H1 (cell line): Measurements from ENCODE around the gene MIOX. TPM values are rescaled to one million over a fixed set of nuclear protein-coding genes. Genes with fewer than 3 reads are reported as not detected.

Experiments
- ATF2 ChIP-seq: IDR thresholded peaks from 2 replicates; pipeline ENCODE4 v1.6.1; 2012; ENCODE audit warnings: low read length, inconsistent platforms
- BACH1 ChIP-seq: IDR thresholded peaks from 2 replicates; pipeline ENCODE4 v1.6.1; 2012; ENCODE audit warnings: low read length, improper control_type of control experiment
- EP300 ChIP-seq, 2 experiments: IDR thresholded peaks; 1 replicate in 1 of 2; 2 replicates in 1 of 2; pipeline ENCODE4 v1.6.1; 2011 to 2012; ENCODE audit warnings: low read depth in 2 of 2, low read length in 2 of 2, mild to moderate bottlenecking in 2 of 2, borderline replicate concordance in 1 of 2, inconsistent platforms in 1 of 2, moderate library complexity in 1 of 2
- GABPA ChIP-seq: IDR thresholded peaks from 2 replicates; pipeline ENCODE4 v1.6.1; 2011; ENCODE audit warnings: mild to moderate bottlenecking, low read length, moderate library complexity, borderline replicate concordance; ENCODE audit not compliant: insufficient read depth
- HDAC2 ChIP-seq, 2 experiments: fragments of 300-600 bp in 1 of 2; sonication (generic) in 1 of 2; IDR thresholded peaks; 2 replicates each; pipeline ENCODE4 v1.6.1; 2011 to 2012; ENCODE audit warnings: low read depth in 2 of 2, low read length in 2 of 2, mild to moderate bottlenecking in 2 of 2, moderate library complexity in 2 of 2, borderline replicate concordance in 1 of 2, inconsistent platforms in 1 of 2
- KDM1A ChIP-seq: fragments of 200-600, 300-600 bp; sonication (generic); IDR thresholded peaks from 2 replicates; pipeline ENCODE4 v1.7.1; 2016; ENCODE audit warnings: mild to moderate bottlenecking, low read length, borderline replicate concordance
- polyA plus RNA-seq, 7 experiments: library from polyadenylated mRNA; depleted of rRNA in 3 of 7; stranded (reverse) in 5 of 7; unstranded in 2 of 7; fragments of >200 nt in 5 of 7; fragments of 200-250 nt in 2 of 7; gene quantifications; 1 replicate in 5 of 7; 2 replicates in 1 of 7; 4 replicates in 1 of 7; pipeline versions ENCODE4 v1.2.1 to v1.2.3, GENCODE V29; 2011 to 2013; ENCODE audit warnings: missing spikeins in 2 of 7, mixed read lengths in 2 of 7
- total RNA-seq: library from RNA; stranded (reverse); fragmentation: NEBNext Ultra II Directional; extraction: Animal tissue kit (Norgen Biotek cat#: 25700); gene quantifications from 2 replicates; pipeline ENCODE4 v1.2.1, GENCODE V29; 2021

The MIOX gene
- total and polyA plus RNA-seq, 2 of the 8 experiments (the other 6 are each of a cell fraction or from before 2014, with no cell fraction given): 0.30 to 0.32 TPM

- no peak for TF ChIP-seq HDAC2 (IDR thresholded peaks at IDR 0.05; ENCODE audit: borderline replicate concordance in 1 of 2, low read depth in 2 of 2, low read length in 2 of 2)
- no peak for TF ChIP-seq KDM1A
- TF ChIP-seq ATF2: no peak
- no peak for TF ChIP-seq BACH1
- TF ChIP-seq GABPA: no peak
- TF ChIP-seq EP300 (IDR thresholded peaks at IDR 0.05; ENCODE audit: borderline replicate concordance in 1 of 2, low read depth in 2 of 2, low read length in 2 of 2): no peak
Observed at GRCh38 chr22:50531546-50531961, 44.9 kb downstream of the MIOX start (continued).
